ENCODE measurements around the gene UBE3D. TPM values are rescaled to one million over a fixed set of nuclear protein-coding genes. Genes with fewer than 3 reads are reported as not detected.

Gene UBE3D
- total RNA-seq, 1 donor from 2014 or later = 12.0 TPM

- Mint-ChIP-seq H3K9me3 (peaks cover under 1% of the 10 kb centered on the region), H3K4me1 (no peaks in the 10 kb centered on the region), H3K27ac (no peak overlapping the region), H3K36me3 (peaks cover 6% of the 10 kb centered on the region), H3K27me3 (ENCODE audit: low read depth) (no peaks in the 10 kb centered on the region), H3K4me3 (no peak overlapping the region)
- TF ChIP-seq CTCF (IDR thresholded peaks at IDR 0.05; ENCODE audit: unreplicated experiment) = no peak
- DNase-seq (ENCODE audit: low spot score in 2 of 2, unreplicated experiment in 2 of 2) = no peak
These were observed 59.3 kb downstream of the UBE3D start for GRCh38 chr6:83006270-83006905.

GRCh38 chr6:82996156-82996555 is 69.5 kb downstream of the UBE3D start:
- Mint-ChIP-seq H3K27me3 (ENCODE audit: low read depth) (no peaks in the 10 kb centered on the region), H3K4me3 (no peak overlapping the region), H3K9me3 (peaks cover 22% of the 10 kb centered on the region), H3K27ac (no peak overlapping the region), H3K4me1 (no peaks in the 10 kb centered on the region), H3K36me3 (peaks cover 12% of the 10 kb centered on the region)
- TF ChIP-seq CTCF (IDR thresholded peaks at IDR 0.05; ENCODE audit: unreplicated experiment) = no peak
- DNase-seq (ENCODE audit: low spot score in 2 of 2, unreplicated experiment in 2 of 2) = no peak

- peaks cover 12% of the 10 kb centered on the region for H3K36me3 Mint-ChIP-seq
- peaks cover 17% of the 10 kb centered on the region for H3K9me3 Mint-ChIP-seq
- H3K4me3 Mint-ChIP-seq = no peak overlapping the region
- DNase-seq (ENCODE audit: low spot score in 2 of 2, unreplicated experiment in 2 of 2) = no peak
- no peaks in the 10 kb centered on the region for H3K27me3 Mint-ChIP-seq (ENCODE audit: low read depth)
- no peak for TF ChIP-seq CTCF (IDR thresholded peaks at IDR 0.05; ENCODE audit: unreplicated experiment)
- H3K4me1 Mint-ChIP-seq = no peaks in the 10 kb centered on the region
- no peak overlapping the region for H3K27ac Mint-ChIP-seq
These were observed 70.6 kb downstream of the UBE3D start for GRCh38 chr6:82995066-82995465.

- no peaks in the 10 kb centered on the region for H3K27me3 Mint-ChIP-seq (ENCODE audit: low read depth)
- no peak for DNase-seq (ENCODE audit: low spot score in 2 of 2, unreplicated experiment in 2 of 2)
- peaks cover 21% of the 10 kb centered on the region for H3K4me1 Mint-ChIP-seq
- no peak overlapping the region for H3K4me3 Mint-ChIP-seq
- peaks cover 6% of the 10 kb centered on the region for H3K36me3 Mint-ChIP-seq
- no peak for TF ChIP-seq CTCF (IDR thresholded peaks at IDR 0.05; ENCODE audit: unreplicated experiment)
- peak overlapping the region; percentile 81 for H3K27ac Mint-ChIP-seq
- peaks cover 11% of the 10 kb centered on the region for H3K9me3 Mint-ChIP-seq
These were observed 75.8 kb downstream of the UBE3D start for GRCh38 chr6:82989736-82990290.

- no peak for TF ChIP-seq CTCF (IDR thresholded peaks at IDR 0.05; ENCODE audit: unreplicated experiment)
- Mint-ChIP-seq H3K4me3 (no peak overlapping the region), H3K4me1 (peaks cover 21% of the 10 kb centered on the region), H3K27ac (peak overlapping the region; percentile 74), H3K27me3 (ENCODE audit: low read depth) (no peaks in the 10 kb centered on the region), H3K9me3 (peaks cover 11% of the 10 kb centered on the region), H3K36me3 (peaks cover 6% of the 10 kb centered on the region)
- DNase-seq (ENCODE audit: low spot score in 2 of 2, unreplicated experiment in 2 of 2) = no peak
These were observed 76.7 kb downstream of the UBE3D start for GRCh38 chr6:82988930-82989351.

All from mesothelial cell of epicardium (in vitro differentiated cells).